RKO (cell line): ENCODE results near the gene PRSS16.
"Not testable (repeated sequence)": the region's sequence is repeated elsewhere in the genome, so short reads cannot be mapped to it uniquely, and the experiment has no call there.

Source experiments
- DNase-seq: peaks from one replicate; pipeline ENCODE4 v3.0.0-alpha.2; 2016; ENCODE audit warnings: low spot score

The PRSS16 gene

GRCh38 chr6:27248783-27249182 is 1.3 kb downstream of the PRSS16 start:
- DNase-seq, result no peak

- DNase-seq, result peak; percentile 30
These were observed 3.0 kb downstream of the PRSS16 start for GRCh38 chr6:27250277-27251111.

- DNase-seq, result peak; percentile 87
These were observed 3.7 kb downstream of the PRSS16 start for GRCh38 chr6:27251112-27251605.

GRCh38 chr6:27251606-27252251 is 4.2 kb downstream of the PRSS16 start:
- peak; percentile 90 for DNase-seq

GRCh38 chr6:27254566-27254965 is 7.1 kb downstream of the PRSS16 start:
- DNase-seq, result no peak

- no peak for DNase-seq
These were observed 8.4 kb downstream of the PRSS16 start for GRCh38 chr6:27255866-27256265.

GRCh38 chr6:27260369-27260768 is 12.9 kb downstream of the PRSS16 start:
- no peak for DNase-seq

GRCh38 chr6:27260836-27261375 is 13.4 kb downstream of the PRSS16 start:
- DNase-seq, result no peak

- DNase-seq, result no peak
These were observed 16.4 kb downstream of the PRSS16 start for GRCh38 chr6:27263886-27264285.

GRCh38 chr6:27267003-27267402 is 19.5 kb downstream of the PRSS16 start:
- DNase-seq, result not testable (repeated sequence)

- no peak for DNase-seq
These were observed 20.4 kb downstream of the PRSS16 start for GRCh38 chr6:27267857-27268434.

- DNase-seq, result no peak
These were observed 21.3 kb downstream of the PRSS16 start for GRCh38 chr6:27268803-27269202.

GRCh38 chr6:27273783-27274182 is 26.3 kb downstream of the PRSS16 start:
- DNase-seq, result no peak

- peak; percentile 52 for DNase-seq
These were observed 27.8 kb downstream of the PRSS16 start for GRCh38 chr6:27275025-27275956.

- DNase-seq, result no peak
These were observed 32.1 kb downstream of the PRSS16 start for GRCh38 chr6:27279513-27280063.

- peak; percentile 77 for DNase-seq
These were observed 32.6 kb downstream of the PRSS16 start for GRCh38 chr6:27280064-27280539.

- DNase-seq, result peak; percentile 73
These were observed 33.1 kb downstream of the PRSS16 start for GRCh38 chr6:27280540-27281000.

GRCh38 chr6:27281105-27281539 is 33.6 kb downstream of the PRSS16 start:
- peak; percentile 77 for DNase-seq

- no peak for DNase-seq
These were observed 34.1 kb downstream of the PRSS16 start for GRCh38 chr6:27281569-27281968.

- DNase-seq, result no peak
These were observed 35.8 kb downstream of the PRSS16 start for GRCh38 chr6:27283279-27283678.

- DNase-seq, result peak; percentile 73
These were observed 38.6 kb downstream of the PRSS16 start for GRCh38 chr6:27286141-27286540.
